HG03066 (cell line): ENCODE results near the gene PID1.

Experiments
- ATAC-seq: cut with Tn5 transposase; IDR thresholded peaks from one replicate; pipeline ENCODE4 v1.9.1; 2021; ENCODE audit warnings: low read depth; ENCODE audit not compliant: unreplicated experiment

The PID1 gene

GRCh38 chr2:229042349-229042748 is 228.7 kb downstream of the PID1 start:
- ATAC-seq, result no peak

GRCh38 chr2:229041691-229042090 is 229.4 kb downstream of the PID1 start:
- no peak for ATAC-seq

- no peak for ATAC-seq
These were observed 233.5 kb downstream of the PID1 start for GRCh38 chr2:229037621-229038020.

GRCh38 chr2:229033816-229034215 is 237.3 kb downstream of the PID1 start:
- ATAC-seq, result no peak

GRCh38 chr2:229032608-229033234 is 238.4 kb downstream of the PID1 start:
- no peak for ATAC-seq

GRCh38 chr2:229027353-229028105 is 243.6 kb downstream of the PID1 start:
- no peak for ATAC-seq

GRCh38 chr2:229025653-229026052 is 245.4 kb downstream of the PID1 start:
- no peak for ATAC-seq

GRCh38 chr2:229022652-229023051 is 248.4 kb downstream of the PID1 start:
- ATAC-seq, result no peak

- ATAC-seq, result no peak
These were observed 249.0 kb downstream of the PID1 start for GRCh38 chr2:229022071-229022470.

- no peak for ATAC-seq
These were observed 261.3 kb downstream of the PID1 start for GRCh38 chr2:229009816-229010215.

- ATAC-seq, result no peak
These were observed 267.8 kb downstream of the PID1 start for GRCh38 chr2:229003256-229003655.

GRCh38 chr2:229001196-229001595 is 269.9 kb downstream of the PID1 start:
- no peak for ATAC-seq

GRCh38 chr2:228999326-228999725 is 271.8 kb downstream of the PID1 start:
- no peak for ATAC-seq

GRCh38 chr2:228988786-228989185 is 282.3 kb downstream of the PID1 start:
- no peak for ATAC-seq

- ATAC-seq, result no peak
These were observed 283.5 kb downstream of the PID1 start for GRCh38 chr2:228987441-228988155.

- no peak for ATAC-seq
These were observed 284.1 kb downstream of the PID1 start for GRCh38 chr2:228986961-228987360.

- ATAC-seq, result no peak
These were observed 287.4 kb downstream of the PID1 start for GRCh38 chr2:228983700-228984099.

- no peak for ATAC-seq
These were observed 296.9 kb downstream of the PID1 start for GRCh38 chr2:228974169-228974568.
